HUES6 (cell line): ENCODE measurements around the gene HSPA12B.
A peak's percentile ranks its signal among the peaks of the same experiment; 100 is the strongest.

Experiments
- H3K27ac ChIP-seq: 2 replicates; pipeline ENCODE4 v1.7.0; 2013; ENCODE audit warnings: low read depth, mild to moderate bottlenecking, low read length, inconsistent platforms
- H3K27me3 ChIP-seq: 2 replicates; pipeline ENCODE4 v1.6.1; 2013; ENCODE audit warnings: low read length; ENCODE audit not compliant: control insufficient read depth, insufficient read depth
- H3K36me3 ChIP-seq: 2 replicates; pipeline ENCODE4 v1.6.1; 2013; ENCODE audit warnings: low read length; ENCODE audit not compliant: control insufficient read depth, insufficient read depth
- H3K4me1 ChIP-seq: 2 replicates; pipeline ENCODE4 v1.6.1; 2013; ENCODE audit warnings: low read length; ENCODE audit not compliant: control insufficient read depth, insufficient read depth
- H3K4me3 ChIP-seq: 2 replicates; pipeline ENCODE4 v1.5.1; 2013; ENCODE audit warnings: low read depth, low read length
- H3K9ac ChIP-seq: one replicate; pipeline ENCODE4 v1.6.1; 2013; ENCODE audit warnings: mild to moderate bottlenecking, low read length
- H3K9me3 ChIP-seq: 2 replicates; pipeline ENCODE4 v1.6.1; 2013; ENCODE audit warnings: low read depth, low read length; ENCODE audit not compliant: control insufficient read depth, insufficient read depth

HSPA12B gene

DNA sequence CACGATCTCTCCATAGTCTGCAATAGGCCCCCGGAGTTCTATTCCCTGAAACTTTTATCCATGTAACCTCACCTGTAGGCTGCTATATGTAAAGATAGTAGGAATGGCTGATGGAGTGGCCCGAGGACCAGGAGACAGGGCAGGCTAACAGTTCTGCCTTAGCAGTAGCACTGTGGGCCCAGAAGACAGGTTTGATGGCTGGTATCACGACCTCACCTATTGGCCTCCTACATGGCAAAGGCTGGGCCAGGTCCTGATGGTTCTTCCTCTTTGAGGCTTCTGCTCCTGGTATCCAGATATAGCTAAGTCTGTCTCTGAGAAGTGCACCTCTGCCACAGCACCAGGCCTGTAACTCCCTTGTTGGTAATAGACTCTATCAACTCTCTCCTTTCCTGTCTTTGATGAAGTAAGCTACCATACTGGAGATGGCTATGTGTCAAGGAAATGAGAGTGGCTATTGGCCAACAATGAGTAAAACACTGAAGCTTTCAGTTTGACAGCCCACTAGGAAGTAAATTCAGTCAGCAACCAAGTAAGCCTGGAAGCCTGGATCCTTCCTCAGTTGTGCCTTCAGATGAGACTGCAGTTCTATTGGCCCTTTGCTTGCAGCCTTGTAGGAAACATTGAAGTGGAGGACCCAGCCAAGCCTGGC, 43.1 kb downstream of the HSPA12B start:
- Histone ChIP-seq H3K9ac (no peak overlapping the region), H3K4me3 (no peak overlapping the region), H3K27me3 (peaks cover 57% of the 10 kb centered on the region), H3K36me3 (no peaks in the 10 kb centered on the region), H3K9me3 (no peaks in the 10 kb centered on the region), H3K27ac (no peak overlapping the region), H3K4me1 (peaks cover 14% of the 10 kb centered on the region)

DNA sequence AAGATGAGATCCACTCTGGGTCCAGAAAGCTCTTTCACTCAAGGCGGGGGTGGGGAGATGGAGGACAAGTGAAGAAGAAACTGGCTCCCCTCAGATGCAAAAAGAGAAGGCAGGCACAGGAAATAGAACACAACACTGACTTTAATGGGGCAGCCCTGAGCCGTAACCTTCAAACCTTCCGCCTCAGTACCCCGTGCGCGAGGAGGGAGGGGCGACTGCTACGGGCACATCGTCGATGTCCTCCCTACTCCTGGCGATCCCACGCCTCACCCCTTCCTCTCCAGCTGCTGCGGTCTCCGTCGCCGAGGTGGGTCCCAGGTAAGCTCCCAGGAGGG, 44.9 kb downstream of the HSPA12B start:
- H3K4me3 ChIP-seq = peak overlapping the region; percentile 80
- peaks cover 14% of the 10 kb centered on the region for H3K4me1 ChIP-seq
- H3K9ac ChIP-seq = peak overlapping the region; percentile 9
- no peaks in the 10 kb centered on the region for H3K9me3 ChIP-seq
- no peak overlapping the region for H3K27ac ChIP-seq
- H3K27me3 ChIP-seq = peaks cover 63% of the 10 kb centered on the region
- H3K36me3 ChIP-seq = no peaks in the 10 kb centered on the region

DNA sequence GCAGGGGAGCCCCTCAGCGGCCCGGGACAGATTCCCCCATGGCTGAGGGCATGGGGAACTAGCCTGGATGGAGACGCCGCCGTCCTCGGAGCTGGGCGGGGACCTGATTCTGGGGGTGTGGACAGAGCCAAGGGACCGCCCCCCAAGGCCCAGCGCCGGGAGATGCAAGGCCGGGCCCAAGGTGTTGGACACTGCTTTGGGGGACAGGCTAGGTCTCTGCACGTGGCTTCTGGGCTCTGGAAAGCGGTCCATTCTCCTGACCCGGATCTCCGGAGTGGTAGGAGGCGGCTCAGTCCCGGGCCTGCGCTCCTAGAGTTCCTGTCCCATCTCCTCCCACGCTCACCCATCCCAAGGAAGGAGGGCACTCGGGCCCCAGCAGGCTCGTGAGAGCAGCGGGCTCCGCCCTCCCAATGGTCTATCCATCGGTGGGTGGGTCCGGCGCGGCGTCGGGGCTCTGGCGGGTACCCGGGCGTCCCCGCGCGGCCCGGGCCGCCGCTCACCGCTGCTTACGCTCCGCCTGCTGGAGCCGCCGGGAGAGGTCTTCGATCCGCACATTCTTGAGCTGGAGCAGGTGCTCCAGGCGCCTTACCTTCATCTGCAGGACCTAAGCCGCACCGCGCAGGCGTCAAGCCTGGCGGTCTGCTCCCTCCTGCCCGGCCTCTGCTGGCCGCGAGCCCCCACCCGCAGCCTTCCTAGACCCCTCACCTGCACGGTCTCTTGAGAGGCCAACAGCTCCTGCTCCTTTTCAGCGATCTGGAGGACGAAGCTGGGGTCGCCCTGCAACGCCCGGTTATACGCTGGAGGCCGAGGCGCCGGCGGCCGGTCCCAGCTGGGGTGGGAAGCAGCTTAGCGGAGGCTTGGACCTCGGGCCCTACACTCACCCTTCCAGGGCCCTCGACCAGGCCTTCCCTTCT, 45.5 kb downstream of the HSPA12B start:
- Histone ChIP-seq H3K27me3 (peaks cover 63% of the 10 kb centered on the region), H3K27ac (no peak overlapping the region), H3K9me3 (no peaks in the 10 kb centered on the region), H3K36me3 (no peaks in the 10 kb centered on the region), H3K9ac (peak overlapping the region; percentile 9), H3K4me1 (peaks cover 14% of the 10 kb centered on the region), H3K4me3 (peak overlapping the region; percentile 80)

DNA sequence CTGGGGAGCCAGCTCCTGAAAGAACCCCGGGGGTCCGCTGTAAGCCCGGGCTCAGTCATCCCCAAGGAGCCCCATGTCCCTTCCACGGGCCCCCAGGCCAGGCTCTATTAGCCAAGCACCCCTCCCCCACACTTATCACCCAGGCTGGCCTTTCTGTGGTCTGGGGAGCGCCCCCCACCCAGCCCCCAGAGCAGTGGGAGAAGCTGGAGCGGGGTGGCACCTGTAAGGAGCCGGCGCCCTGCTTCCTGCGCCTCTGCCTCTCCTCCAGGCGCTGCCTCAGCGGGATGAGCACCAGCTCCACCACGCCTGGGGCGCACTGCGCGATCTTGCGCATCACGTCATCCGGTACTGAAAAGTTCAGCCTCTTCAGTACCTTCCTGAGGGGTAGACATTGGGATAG, 46.5 kb downstream of the HSPA12B start:
- Histone ChIP-seq H3K4me3 (peak overlapping the region; percentile 80), H3K27ac (no peak overlapping the region), H3K9ac (no peak overlapping the region), H3K27me3 (peaks cover 63% of the 10 kb centered on the region), H3K9me3 (no peaks in the 10 kb centered on the region), H3K4me1 (peaks cover 14% of the 10 kb centered on the region), H3K36me3 (no peaks in the 10 kb centered on the region)

DNA sequence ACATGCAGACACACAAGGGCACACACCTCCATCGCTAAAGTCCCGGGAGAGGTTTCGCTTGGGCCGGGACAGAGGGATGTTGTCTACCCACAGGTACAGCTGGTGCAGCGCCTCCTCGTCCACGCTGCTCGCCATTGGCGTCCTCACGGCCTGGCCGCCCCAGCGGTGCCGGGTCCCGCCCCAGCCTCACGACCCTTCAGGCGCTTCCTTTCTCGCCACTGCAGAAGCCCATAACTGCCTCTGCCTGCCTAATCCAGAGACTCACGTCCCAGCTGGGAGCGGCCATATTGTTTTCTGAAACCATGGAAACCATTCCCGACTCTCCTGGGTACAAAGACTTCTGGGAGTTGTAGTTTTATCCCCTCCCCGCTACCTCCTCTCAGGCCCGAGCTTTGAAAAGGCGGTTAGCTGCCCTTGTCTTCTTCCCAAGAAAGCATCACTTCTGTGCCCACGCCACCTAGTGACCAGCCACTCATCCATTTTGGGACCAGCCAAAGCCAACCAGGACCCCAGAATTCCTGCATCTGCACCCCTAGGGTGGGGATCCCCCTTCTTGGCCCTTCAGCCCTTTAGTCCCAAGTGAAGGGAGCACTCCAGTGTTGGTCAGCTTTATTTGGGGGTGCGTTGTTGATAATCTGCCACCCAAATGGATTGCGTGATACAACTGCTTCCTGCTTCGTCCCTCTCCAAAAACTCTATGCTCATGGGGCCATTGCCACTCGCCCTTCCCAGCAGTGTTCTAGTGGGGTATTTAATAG, 48.8 kb downstream of the HSPA12B start, which contains the start of gene SPEF1:
SPEF1 (minus strand) TSS at position 296 of the 758 bp plus-strand sequence; CDS start at position 135, 161 bp downstream.
- Histone ChIP-seq H3K27me3 (peaks cover 49% of the 10 kb centered on the region), H3K9ac (peak within 1 kb of the TSS; percentile 31), H3K27ac (no peak within 1 kb of the TSS), H3K4me1 (peaks cover 24% of the 10 kb centered on the region), H3K9me3 (no peaks in the 10 kb centered on the region), H3K36me3 (peaks cover 5% of the 10 kb centered on the region), H3K4me3 (peak within 1 kb of the TSS; percentile 66)

DNA sequence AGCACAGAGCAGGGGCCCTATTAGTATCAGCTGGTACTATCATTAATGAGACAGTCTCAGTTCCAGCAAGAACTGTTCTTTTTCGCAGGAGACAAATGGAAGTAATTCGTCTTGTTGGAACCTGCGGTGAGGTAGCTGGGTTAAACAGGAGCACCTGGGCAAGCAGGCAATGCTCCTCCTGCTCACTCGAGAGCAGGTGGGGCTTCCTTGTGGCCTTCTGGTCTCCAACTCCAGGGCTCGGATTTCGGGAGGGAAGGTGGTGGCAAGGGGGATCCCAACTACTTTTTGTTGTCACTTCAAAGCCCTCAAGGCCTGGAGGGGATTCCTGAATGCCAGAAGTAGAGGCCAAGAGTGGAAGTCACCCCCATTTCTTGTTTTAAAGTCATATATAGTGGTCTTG, 50.1 kb downstream of the HSPA12B start:
- Histone ChIP-seq H3K9ac (no peak overlapping the region), H3K4me3 (no peak overlapping the region), H3K27ac (no peak overlapping the region), H3K27me3 (peaks cover 43% of the 10 kb centered on the region), H3K4me1 (peaks cover 18% of the 10 kb centered on the region; the same call in 1 of the 2 replicates), H3K36me3 (peaks cover 5% of the 10 kb centered on the region), H3K9me3 (no peaks in the 10 kb centered on the region)

DNA sequence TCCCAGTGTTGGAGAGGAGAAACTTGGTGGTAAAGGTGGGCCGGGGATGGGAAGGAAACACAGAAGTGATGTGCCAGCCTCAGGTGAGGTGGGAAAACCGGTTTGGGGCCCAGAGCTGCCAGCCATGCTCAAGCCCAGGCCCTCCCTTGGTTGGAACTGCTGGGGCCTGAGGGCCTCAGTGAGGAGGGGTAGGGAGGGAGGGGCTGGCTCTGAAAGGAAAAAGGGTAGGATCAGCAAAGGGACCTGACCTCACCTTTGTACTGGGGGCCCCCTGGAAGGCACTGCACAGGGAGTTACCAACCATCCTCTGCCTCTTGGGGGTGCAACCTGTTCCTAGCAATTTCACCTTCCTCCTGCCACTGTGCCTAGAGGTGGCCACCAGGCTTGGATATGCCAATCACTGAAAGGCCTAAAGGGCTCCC, 50.6 kb downstream of the HSPA12B start:
- H3K9ac ChIP-seq = no peak overlapping the region
- peaks cover 5% of the 10 kb centered on the region for H3K36me3 ChIP-seq
- H3K4me3 ChIP-seq = no peak overlapping the region
- no peaks in the 10 kb centered on the region for H3K9me3 ChIP-seq
- peaks cover 41% of the 10 kb centered on the region for H3K27me3 ChIP-seq
- peaks cover 14% of the 10 kb centered on the region; the same call in 1 of the 2 replicates for H3K4me1 ChIP-seq
- no peak overlapping the region for H3K27ac ChIP-seq

DNA sequence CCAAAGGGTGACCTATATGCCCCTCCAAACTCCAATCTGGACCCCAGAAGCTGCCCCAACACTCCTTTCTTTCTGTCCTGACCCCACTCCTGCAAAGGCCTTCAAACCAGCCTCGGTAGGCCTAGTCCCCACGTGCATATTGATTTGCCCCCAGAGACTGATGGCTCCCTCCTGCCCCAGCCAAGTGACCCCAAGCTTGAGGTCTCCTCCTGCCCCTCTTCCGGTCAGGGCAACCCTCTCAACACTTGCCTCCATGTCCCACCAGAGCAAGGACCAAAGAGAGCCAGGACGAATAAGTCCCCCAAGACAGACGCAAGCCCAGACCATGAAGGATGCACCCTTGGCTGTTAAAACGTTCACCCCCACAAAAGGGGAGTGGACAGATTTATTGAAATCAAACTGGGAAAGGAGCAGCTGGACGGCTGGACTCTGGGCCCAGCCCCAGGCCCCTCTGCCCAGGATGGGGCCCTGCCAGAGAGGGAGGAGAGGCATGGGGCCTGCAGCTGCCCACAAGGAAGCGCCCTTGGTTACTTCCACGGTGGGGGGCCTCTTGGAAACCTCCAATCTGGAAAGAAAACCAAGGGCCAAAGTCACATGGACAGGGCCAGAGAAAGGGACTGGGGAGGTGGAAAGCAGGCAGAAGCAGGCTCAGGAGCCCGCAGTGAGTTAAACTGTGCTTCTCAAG, 51.2 kb downstream of the HSPA12B start:
- no peaks in the 10 kb centered on the region for H3K9me3 ChIP-seq
- peaks cover 5% of the 10 kb centered on the region for H3K36me3 ChIP-seq
- no peak overlapping the region for H3K27ac ChIP-seq
- H3K4me3 ChIP-seq = no peak overlapping the region
- peaks cover 41% of the 10 kb centered on the region for H3K27me3 ChIP-seq
- H3K9ac ChIP-seq = no peak overlapping the region
- H3K4me1 ChIP-seq = peaks cover 12% of the 10 kb centered on the region; the same call in 1 of the 2 replicates

DNA sequence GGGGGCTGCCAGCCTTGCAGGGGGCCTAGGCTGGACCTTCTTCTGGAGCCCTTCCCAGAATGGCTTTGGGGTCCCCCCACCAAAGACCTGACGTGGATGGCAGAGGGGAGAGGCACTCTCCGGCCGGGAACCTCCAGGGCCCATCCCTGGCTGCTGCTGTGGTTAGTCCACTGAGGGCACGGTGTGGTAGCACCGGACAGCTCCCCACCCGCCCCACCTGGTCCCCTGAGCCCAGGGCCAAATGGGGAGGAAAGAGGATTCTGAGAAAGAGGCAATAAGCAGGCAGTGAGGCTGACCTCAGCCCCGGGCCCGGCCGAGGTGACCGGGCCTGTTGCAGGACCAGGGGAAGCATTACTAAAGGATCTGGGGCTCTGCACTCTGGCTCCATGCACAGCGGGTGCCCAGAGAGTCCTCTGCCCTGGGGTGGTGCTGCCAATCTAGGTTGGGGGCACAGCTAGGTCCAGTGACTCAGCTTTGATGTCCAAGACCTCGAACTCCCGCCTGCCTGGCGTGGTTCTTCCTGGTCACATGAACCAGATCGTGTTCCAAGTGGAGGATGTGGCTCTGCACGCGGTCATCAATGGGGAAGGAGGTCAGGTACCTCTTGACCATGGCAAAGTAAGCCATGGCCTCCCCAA, 51.9 kb downstream of the HSPA12B start:
- Histone ChIP-seq H3K9ac (no peak overlapping the region), H3K4me3 (no peak overlapping the region), H3K36me3 (peaks cover 5% of the 10 kb centered on the region), H3K9me3 (no peaks in the 10 kb centered on the region), H3K27ac (no peak overlapping the region), H3K4me1 (peaks cover 10% of the 10 kb centered on the region; the same call in 1 of the 2 replicates), H3K27me3 (peaks cover 35% of the 10 kb centered on the region)

DNA sequence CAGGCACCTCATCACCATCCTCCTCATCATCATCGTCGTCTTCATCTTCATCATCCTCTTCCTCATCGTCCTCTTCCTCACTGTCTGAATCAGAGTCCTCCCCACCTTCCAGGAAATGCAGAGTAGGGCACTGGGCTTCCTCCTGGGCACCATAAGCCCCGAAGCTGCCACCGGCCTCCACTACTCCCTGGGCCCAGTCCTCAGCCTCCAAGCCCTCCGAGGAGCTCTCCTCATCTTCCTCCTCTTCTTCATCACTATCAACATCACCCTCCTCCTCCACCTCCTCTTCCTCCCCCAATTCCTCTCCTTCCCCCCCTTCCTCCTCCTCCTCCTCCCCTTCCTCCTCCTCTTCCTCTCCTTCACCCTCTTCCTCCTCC, 52.4 kb downstream of the HSPA12B start:
- H3K27me3 ChIP-seq = peaks cover 29% of the 10 kb centered on the region
- H3K4me1 ChIP-seq = peaks cover 10% of the 10 kb centered on the region; the same call in 1 of the 2 replicates
- H3K9ac ChIP-seq = no peak overlapping the region
- H3K36me3 ChIP-seq = peaks cover 5% of the 10 kb centered on the region
- H3K9me3 ChIP-seq = no peaks in the 10 kb centered on the region
- 0 out of 2 replicates have a peak overlapping the region, but pooled peaks have one; percentile 80 for H3K4me3 ChIP-seq
- no peak overlapping the region for H3K27ac ChIP-seq
